Right atrium auricular region (tissue), 2 donors: Measurements from ENCODE around the gene KCTD8. TPM values are rescaled to one million over a fixed set of nuclear protein-coding genes. Genes with fewer than 3 reads are reported as not detected.

ENCODE experiments used
- DNase-seq: peaks from one replicate; pipeline ENCODE4 v3.0.0-alpha.2; 2019; ENCODE audit warnings: low spot score
- H3K27ac ChIP-seq, 2 donors: fragments of 200-600 bp; sonication (generic); 1 replicate in 1 of 2; 2 replicates in 1 of 2; pipeline ENCODE4 v1.5.1; 2016 to 2019
- H3K27me3 ChIP-seq, 2 donors: fragments of 200-600 bp; sonication (generic); one replicate each; pipeline versions ENCODE4 v1.5.1 to v1.6.0; 2017 to 2019
- H3K36me3 ChIP-seq: fragments of 200-600 bp; sonication (generic); one replicate; pipeline ENCODE4 v1.5.1; 2016
- H3K4me1 ChIP-seq, 2 donors: fragments of 200-600 bp; sonication (generic); one replicate each; pipeline versions ENCODE4 v1.5.1 to v1.6.0; 2017 to 2019
- H3K4me3 ChIP-seq, 2 donors: fragments of 200-600 bp; sonication (generic); 1 replicate in 1 of 2; 2 replicates in 1 of 2; pipeline ENCODE4 v1.5.1; 2017 to 2019; ENCODE audit warnings: mild to moderate bottlenecking in 1 of 2, moderate library complexity in 1 of 2
- H3K9me3 ChIP-seq, 2 donors: fragments of 200-600 bp; sonication (generic); one replicate each; pipeline ENCODE4 v1.5.1; 2019
- total RNA-seq, 2 donors: library from RNA; depleted of rRNA; stranded (reverse); fragments of >200 nt; gene quantifications; one replicate each; pipeline ENCODE4 v1.1.0, GENCODE V29; 2016
- TF ChIP-seq, protein P1 (sequence below), 2 donors: fragments of 200-600 bp; sonication (generic); IDR thresholded peaks; one replicate each; pipeline ENCODE4 v1.5.1; 2019; ENCODE audit warnings: antibody characterized with exemption in 2 of 2

KCTD8 gene
- total RNA-seq, 2 donors from 2014 or later, result 0.74 to 1.0 TPM

DNA sequence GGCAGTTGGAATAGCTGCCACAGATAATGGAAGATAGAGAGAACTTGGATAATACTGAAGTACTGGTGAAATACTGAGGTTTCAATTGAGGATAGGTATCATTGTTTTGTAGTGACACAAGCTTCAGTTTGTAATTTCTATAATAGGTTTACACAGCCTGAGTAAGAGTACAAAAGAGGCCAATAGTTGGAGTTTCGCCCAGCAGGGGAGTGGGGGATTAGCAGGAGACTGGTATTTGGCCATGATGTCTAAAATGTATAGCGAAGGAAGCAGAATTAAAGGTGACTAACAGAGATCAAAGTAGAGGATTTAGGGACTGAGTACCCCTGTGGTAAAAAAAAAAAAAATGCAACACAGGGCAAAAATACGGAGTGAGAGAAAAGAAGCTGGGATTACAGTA is 129.5 kb downstream of the KCTD8 start:
- H3K36me3 ChIP-seq, result no peaks in the 10 kb centered on the region
- no peak overlapping the region for H3K4me3 ChIP-seq
- H3K4me1 ChIP-seq, result no peaks in the 10 kb centered on the region
- H3K27ac ChIP-seq, result no peak overlapping the region
- TF ChIP-seq, protein P1, sequence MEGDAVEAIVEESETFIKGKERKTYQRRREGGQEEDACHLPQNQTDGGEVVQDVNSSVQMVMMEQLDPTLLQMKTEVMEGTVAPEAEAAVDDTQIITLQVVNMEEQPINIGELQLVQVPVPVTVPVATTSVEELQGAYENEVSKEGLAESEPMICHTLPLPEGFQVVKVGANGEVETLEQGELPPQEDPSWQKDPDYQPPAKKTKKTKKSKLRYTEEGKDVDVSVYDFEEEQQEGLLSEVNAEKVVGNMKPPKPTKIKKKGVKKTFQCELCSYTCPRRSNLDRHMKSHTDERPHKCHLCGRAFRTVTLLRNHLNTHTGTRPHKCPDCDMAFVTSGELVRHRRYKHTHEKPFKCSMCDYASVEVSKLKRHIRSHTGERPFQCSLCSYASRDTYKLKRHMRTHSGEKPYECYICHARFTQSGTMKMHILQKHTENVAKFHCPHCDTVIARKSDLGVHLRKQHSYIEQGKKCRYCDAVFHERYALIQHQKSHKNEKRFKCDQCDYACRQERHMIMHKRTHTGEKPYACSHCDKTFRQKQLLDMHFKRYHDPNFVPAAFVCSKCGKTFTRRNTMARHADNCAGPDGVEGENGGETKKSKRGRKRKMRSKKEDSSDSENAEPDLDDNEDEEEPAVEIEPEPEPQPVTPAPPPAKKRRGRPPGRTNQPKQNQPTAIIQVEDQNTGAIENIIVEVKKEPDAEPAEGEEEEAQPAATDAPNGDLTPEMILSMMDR (IDR thresholded peaks at IDR 0.05), result no peak
- no peaks in the 10 kb centered on the region for H3K27me3 ChIP-seq
- H3K9me3 ChIP-seq, result no peaks in the 10 kb centered on the region
- no peak for DNase-seq

DNA sequence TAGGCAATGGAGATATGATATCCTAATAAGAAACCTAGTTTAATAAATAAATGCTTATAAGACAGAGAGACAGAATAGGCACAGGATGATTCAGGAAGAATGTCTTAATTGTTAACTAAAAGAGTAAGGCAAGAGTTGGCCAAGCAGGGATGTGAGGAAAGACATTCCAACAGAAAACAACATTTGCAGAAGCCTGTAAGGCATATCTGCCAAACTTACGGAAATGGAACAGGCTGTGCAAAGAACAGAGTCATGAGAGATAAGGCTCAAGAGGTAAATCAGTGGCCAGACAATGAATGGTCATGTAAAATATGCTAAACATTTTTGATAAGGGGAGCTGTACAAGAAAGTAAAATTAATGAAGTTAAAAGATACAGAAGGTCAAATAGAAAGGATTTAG is 134.9 kb downstream of the KCTD8 start:
- no peaks in the 10 kb centered on the region for H3K27me3 ChIP-seq
- TF ChIP-seq, protein P1 (IDR thresholded peaks at IDR 0.05), result no peak
- no peaks in the 10 kb centered on the region for H3K9me3 ChIP-seq
- no peak overlapping the region for H3K27ac ChIP-seq
- H3K4me3 ChIP-seq, result no peak overlapping the region
- H3K36me3 ChIP-seq, result no peaks in the 10 kb centered on the region
- H3K4me1 ChIP-seq, result no peaks in the 10 kb centered on the region
- no peak for DNase-seq

DNA sequence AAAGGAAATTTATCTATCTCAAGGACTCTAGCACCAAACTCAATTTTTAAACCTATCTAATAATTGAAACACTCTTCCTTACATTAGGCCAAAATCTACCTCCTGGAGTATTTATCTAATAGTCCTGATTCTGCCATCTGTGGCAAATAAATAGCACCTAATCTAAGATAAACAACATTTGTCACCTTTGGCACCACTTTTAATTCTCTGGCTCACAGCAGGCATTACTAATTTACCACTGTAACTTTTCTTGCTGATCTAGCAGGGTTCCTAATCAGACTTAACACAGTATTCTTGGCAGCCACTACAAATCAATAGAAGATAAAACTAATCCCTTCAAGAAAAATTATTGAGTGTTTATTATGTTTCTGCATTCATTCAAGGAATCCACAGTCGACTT is 161.1 kb downstream of the KCTD8 start:
- no peak for DNase-seq

DNA sequence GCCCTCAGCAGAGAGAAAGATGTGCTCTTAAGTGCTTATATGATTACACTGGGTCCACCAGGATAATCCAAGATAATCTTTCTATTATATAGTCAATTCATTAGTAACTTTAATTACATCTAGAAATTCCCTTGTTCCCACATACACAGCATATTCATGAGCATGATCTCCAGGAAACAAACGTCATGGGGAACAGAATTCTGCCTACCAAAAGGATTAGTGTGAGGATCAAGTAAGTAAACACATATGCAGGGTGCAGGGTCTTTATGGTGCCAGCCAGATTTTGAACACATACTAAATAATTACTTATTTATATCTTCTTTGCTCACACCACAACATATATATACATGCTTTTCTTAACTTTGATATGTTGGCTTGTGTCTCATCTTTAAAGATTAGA is 169.1 kb downstream of the KCTD8 start:
- no peaks in the 10 kb centered on the region for H3K27me3 ChIP-seq
- no peak for DNase-seq
- TF ChIP-seq, protein P1 (IDR thresholded peaks at IDR 0.05), result no peak
- H3K9me3 ChIP-seq, result no peaks in the 10 kb centered on the region
- H3K36me3 ChIP-seq, result no peaks in the 10 kb centered on the region
- H3K4me1 ChIP-seq, result no peaks in the 10 kb centered on the region
- H3K4me3 ChIP-seq, result no peak overlapping the region
- H3K27ac ChIP-seq, result no peak overlapping the region

More for the DNA sequence above, 161.1 kb downstream of the KCTD8 start:
- TF ChIP-seq, protein P1 (IDR thresholded peaks at IDR 0.05), result no peak
- no peaks in the 10 kb centered on the region for H3K4me1 ChIP-seq
- no peaks in the 10 kb centered on the region for H3K27me3 ChIP-seq
- H3K27ac ChIP-seq, result no peak overlapping the region
- no peaks in the 10 kb centered on the region for H3K9me3 ChIP-seq
- H3K4me3 ChIP-seq, result no peak overlapping the region
- no peaks in the 10 kb centered on the region for H3K36me3 ChIP-seq

DNA sequence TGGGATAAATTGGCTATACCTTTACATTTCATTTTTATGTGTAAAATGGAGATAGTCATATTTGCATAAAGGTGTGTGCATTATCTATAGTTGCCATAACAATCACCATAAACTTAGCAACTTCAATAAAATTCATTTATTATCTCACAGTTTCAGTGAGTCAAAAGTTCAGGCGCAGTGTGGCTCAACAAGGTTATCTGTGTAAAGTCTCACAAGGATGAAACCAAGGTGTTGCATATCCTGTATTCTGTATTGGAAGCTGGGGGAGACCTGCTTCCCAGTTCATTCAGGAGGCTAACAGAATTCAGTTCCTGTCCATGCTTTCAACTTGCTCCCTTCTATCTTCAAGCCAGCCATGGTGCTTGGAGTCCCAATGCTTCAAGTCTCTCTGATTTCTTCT is 169.5 kb downstream of the KCTD8 start:
- no peaks in the 10 kb centered on the region for H3K36me3 ChIP-seq
- H3K27ac ChIP-seq, result no peak overlapping the region
- no peaks in the 10 kb centered on the region for H3K9me3 ChIP-seq
- no peaks in the 10 kb centered on the region for H3K4me1 ChIP-seq
- DNase-seq, result no peak
- TF ChIP-seq, protein P1 (IDR thresholded peaks at IDR 0.05), result no peak
- H3K27me3 ChIP-seq, result no peaks in the 10 kb centered on the region
- no peak overlapping the region for H3K4me3 ChIP-seq

DNA sequence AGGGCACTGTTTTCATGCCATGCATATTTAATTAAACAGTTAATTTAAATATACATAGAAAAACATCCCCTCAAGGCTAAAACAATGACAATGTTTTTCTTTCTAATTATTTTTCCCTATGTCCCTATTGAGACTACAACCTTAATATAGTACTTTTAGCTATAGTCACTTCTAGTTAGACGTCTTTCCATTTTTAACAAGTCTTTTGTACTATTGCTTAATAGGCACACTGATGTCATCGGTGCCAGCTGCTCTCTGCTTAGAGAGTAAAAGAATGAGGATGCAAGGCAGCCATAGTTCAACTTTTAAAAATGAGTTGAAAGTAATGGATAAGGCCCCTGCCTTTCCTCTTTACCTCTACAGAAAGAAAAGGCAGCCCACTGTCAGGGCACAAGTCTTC is 191.1 kb downstream of the KCTD8 start:
- DNase-seq, result no peak
- Histone ChIP-seq H3K27me3 (no peaks in the 10 kb centered on the region), H3K36me3 (no peaks in the 10 kb centered on the region), H3K4me1 (no peaks in the 10 kb centered on the region), H3K4me3 (no peak overlapping the region), H3K9me3 (no peaks in the 10 kb centered on the region), H3K27ac (no peak overlapping the region)
- TF ChIP-seq, protein P1 (IDR thresholded peaks at IDR 0.05), result no peak
